HL-60 (cell line): Measurements from ENCODE around the gene PYHIN1.

Experiments
- DNase-seq, 2 experiments: peaks; one replicate each; pipeline ENCODE4 v3.0.0-alpha.2; 2010 to 2020; ENCODE audit warnings: low read depth in 1 of 2, low spot score in 1 of 2
- H3K27ac ChIP-seq: fragments of 250-450 bp; sonication (Bioruptor Pico); replicated peaks from 2 replicates; pipeline ENCODE4 v1.5.1; 2020; ENCODE audit warnings: mild to moderate bottlenecking, moderate library complexity
- H3K27me3 ChIP-seq: fragments of 250-450 bp; sonication (Bioruptor Pico); 2 replicates; pipeline ENCODE4 v1.5.1; 2021; ENCODE audit warnings: mild to moderate bottlenecking, moderate library complexity; ENCODE audit not compliant: insufficient read depth, poor library complexity, severe bottlenecking
- H3K4me3 ChIP-seq: replicated peaks from 2 replicates; pipeline ENCODE4 v1.5.1; 2011; ENCODE audit warnings: mild to moderate bottlenecking, control low read depth, low read length; ENCODE audit not compliant: insufficient read depth
- CTCF ChIP-seq: IDR thresholded peaks from one replicate; pipeline ENCODE4 v1.5.1; 2011; ENCODE audit warnings: low read length, control low read depth, inconsistent platforms; ENCODE audit not compliant: insufficient read depth
- GABPA ChIP-seq: IDR thresholded peaks from 2 replicates; pipeline ENCODE4 v1.6.1; 2012; ENCODE audit warnings: low read depth
- POLR2AphosphoS5 ChIP-seq: IDR thresholded peaks from 2 replicates; pipeline ENCODE4 v1.6.1; 2012; ENCODE audit warnings: low read depth
- REST ChIP-seq: IDR thresholded peaks from 2 replicates; pipeline ENCODE4 v1.6.1; 2012; ENCODE audit warnings: low read depth; ENCODE audit not compliant: insufficient replicate concordance
- SPI1 ChIP-seq: IDR thresholded peaks from 2 replicates; pipeline ENCODE4 v1.6.1; 2012; ENCODE audit warnings: low read depth, mild to moderate bottlenecking, borderline replicate concordance

PYHIN1 gene

GRCh38 chr1:158969166-158969565 is 37.8 kb downstream of the PYHIN1 start:
- TF ChIP-seq SPI1 (no peak), CTCF (no peak), GABPA (no peak), REST (no peak), POLR2AphosphoS5 (no peak)
- no peak for DNase-seq

GRCh38 chr1:158969855-158970254 is 38.5 kb downstream of the PYHIN1 start:
- no peak for DNase-seq
- no peak overlapping the region for H3K27ac ChIP-seq
- TF ChIP-seq GABPA (no peak), REST (no peak), CTCF (no peak), SPI1 (no peak), POLR2AphosphoS5 (no peak)
- H3K4me3 ChIP-seq: no peak overlapping the region
- no peaks in the 10 kb centered on the region for H3K27me3 ChIP-seq

More at GRCh38 chr1:158969166-158969565, 37.8 kb downstream of the PYHIN1 start:
- H3K4me3 ChIP-seq: no peak overlapping the region
- H3K27me3 ChIP-seq: no peaks in the 10 kb centered on the region
- H3K27ac ChIP-seq: no peak overlapping the region

- no peak overlapping the region for H3K27ac ChIP-seq
- DNase-seq: peak in 1 of 2 experiments; percentile 55
- no peaks in the 10 kb centered on the region for H3K27me3 ChIP-seq
- TF ChIP-seq REST (no peak), CTCF (peak; percentile 2)
- no peak overlapping the region for H3K4me3 ChIP-seq
These were observed 41.5 kb downstream of the PYHIN1 start for GRCh38 chr1:158972841-158973240.
